NCI-H187 (cell line): ENCODE measurements around the gene ANGEL1.
A peak's percentile ranks its signal among the peaks of the same experiment; 100 is the strongest.

Source experiments
- DNase-seq, 2 experiments: peaks; one replicate each; lab custom pipeline; 2025; lab: John Stamatoyannopoulos, UW

Gene ANGEL1

DNA sequence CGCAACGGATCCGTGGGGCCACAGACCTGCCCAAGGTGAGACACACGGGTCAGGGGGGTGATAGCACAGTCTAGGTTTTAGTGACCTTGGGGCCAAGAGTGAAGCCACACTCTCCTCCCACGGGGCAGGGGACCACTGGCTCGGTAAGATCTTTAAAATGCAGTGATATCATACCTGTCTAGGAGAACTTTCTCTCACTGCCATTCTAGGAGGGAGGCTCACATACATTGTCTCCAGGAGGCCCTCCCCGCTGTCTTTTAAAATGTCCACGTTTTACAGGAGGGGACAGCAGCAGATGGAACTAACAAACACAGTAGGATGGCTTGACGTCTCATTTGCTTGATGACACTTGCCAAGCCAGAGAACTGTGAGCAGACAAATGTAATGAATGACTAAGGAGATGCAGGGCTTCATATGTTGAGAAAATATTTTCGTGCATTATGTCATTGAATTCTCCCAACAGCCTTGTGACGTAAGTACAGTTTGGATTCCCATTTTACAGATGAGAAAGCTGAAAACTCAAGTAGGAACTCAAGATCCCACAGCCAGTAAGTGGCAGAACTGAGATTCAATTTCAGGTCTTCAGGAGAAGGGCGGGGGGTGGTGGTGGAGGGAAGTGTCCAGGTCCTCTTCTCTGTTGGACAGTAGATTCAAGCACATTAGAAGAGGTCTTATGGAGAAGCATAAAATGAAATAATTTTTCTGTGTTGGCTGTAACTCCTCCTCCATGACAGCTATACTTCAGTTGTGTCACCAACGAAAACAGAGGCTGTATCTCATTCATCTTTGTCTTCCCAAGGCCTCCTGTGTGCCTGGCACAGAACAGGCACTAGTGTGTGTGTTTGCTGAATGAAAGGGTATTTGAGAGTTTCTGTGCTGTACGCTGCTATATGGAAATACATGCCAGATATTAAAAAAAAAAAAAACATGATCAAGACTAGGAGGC, 49.3 kb downstream of the ANGEL1 start:
- no peak for DNase-seq

DNA sequence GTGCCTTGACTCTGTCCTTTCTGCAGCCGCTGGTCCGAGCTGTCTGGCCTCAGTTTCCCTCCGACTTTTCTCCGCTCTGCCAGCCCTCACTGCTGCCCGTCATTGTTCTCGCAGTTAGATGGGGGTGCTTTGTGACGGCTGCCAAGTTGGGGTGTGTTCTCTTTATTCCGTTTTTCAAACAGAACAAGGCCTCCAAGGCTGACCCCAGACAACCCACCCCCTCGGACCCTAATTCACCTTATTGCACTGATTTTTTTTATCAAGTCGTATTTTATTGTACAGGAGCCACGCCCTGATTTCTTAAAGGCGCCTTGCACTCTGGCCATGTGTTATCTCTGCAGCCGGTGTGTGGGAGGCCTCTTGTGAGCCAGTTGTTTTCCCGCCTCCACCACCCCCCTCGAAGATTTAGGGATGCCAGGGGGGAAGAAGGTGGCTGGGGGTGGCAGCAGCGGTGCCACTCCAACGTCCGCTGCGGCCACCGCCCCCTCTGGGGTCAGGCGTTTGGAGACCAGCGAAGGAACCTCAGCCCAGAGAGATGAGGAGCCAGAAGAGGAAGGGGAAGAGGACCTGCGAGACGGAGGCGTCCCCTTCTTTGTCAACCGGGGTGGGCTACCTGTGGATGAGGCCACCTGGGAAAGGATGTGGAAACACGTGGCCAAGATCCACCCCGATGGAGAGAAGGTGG, 50.1 kb downstream of the ANGEL1 start:
- no peak for DNase-seq

- DNase-seq = no peak
Observed at GRCh38 chr14:76761960-76762410, 50.7 kb downstream of the ANGEL1 start.

DNA sequence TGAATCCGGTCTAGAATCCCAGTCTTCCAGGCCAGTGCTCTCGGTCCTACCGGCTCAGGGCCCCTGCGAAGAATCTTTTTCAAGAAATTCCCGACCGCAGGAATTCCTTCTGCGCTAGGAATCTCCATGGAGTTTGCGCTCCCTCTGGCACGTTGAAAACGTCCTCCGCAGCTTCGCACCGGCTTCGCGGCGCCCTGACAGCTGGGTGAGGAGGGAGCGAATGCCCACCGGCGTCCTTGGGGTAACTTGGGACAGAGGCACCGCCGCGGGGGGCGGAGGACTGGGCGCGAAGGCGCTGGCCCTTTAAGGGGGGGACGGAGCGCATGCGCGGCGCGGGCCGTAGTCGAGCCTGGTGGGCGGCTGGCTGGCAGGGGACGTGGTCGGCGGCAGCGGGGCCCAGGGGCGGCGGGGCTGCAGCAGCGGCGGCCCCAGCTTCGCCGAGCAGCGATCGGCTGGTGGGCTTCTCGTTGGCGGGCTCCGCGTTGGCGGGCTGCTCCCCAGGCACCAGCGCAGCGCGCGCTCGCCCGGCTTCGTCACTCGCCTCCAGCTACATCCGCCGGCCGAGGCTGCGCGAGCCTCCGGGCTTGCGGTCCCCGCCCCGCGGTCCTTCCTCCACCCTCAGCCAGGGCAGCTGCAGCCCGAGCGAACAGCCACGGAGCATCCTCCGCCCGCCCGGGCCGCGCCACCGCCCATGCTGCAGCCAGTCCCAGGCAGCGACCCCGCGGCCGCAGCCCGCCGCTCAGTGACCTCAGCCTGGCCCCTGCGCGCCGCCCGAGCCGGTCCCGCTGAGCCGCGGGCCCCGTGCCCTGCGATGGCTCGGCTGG, 51.3 kb downstream of the ANGEL1 start, which contains the start of gene VASH1:
TSS of gene VASH1 (plus strand) at position 333 of the 824 bp plus-strand sequence. CDS start 1,354 bp downstream, outside the sequence.
- DNase-seq = peak in 1 of 2 experiments; percentile 30

DNA sequence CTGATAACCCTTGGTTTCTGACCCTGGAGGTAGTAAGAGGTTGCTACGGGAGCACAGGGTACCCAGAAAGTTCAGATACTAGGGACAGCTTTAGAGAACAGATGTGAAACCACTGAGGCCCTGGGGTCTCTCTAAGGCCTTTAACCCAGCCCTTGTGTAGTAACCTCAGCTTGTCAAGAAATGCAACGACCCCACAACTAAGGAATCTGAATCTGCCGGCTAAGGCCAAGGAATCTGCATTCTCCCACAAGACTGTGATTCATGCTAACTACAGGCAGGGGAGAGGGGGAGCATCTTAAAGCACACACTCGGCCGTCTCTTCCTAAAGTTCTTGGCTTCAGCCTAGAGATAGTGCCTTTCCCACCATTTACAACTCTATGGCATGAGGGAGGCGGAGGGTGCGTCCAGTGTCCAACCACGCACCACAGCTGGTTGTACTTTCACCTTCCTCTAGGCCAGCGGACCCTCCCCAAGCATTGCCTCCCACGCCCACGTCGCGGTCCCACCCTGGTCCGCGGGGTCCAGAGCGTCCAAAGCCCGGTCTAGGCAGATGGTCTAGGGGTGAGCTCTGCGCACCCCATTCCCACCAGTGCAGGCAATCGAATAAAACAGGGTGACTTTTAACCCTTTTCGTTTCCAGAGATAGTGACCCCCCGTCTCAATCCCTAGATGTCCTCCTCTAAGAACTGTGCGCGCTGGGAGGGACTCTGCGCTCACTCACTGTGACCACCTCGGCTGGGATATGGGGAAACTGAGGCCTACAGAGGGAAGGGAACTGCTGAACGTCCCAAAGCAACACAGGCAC, 52.1 kb downstream of the ANGEL1 start:
- no peak for DNase-seq

- no peak for DNase-seq
Observed at GRCh38 chr14:76759589-76759988, 53.1 kb downstream of the ANGEL1 start.

GRCh38 chr14:76756371-76756750, 56.3 kb downstream of the ANGEL1 start:
- DNase-seq = no peak

DNA sequence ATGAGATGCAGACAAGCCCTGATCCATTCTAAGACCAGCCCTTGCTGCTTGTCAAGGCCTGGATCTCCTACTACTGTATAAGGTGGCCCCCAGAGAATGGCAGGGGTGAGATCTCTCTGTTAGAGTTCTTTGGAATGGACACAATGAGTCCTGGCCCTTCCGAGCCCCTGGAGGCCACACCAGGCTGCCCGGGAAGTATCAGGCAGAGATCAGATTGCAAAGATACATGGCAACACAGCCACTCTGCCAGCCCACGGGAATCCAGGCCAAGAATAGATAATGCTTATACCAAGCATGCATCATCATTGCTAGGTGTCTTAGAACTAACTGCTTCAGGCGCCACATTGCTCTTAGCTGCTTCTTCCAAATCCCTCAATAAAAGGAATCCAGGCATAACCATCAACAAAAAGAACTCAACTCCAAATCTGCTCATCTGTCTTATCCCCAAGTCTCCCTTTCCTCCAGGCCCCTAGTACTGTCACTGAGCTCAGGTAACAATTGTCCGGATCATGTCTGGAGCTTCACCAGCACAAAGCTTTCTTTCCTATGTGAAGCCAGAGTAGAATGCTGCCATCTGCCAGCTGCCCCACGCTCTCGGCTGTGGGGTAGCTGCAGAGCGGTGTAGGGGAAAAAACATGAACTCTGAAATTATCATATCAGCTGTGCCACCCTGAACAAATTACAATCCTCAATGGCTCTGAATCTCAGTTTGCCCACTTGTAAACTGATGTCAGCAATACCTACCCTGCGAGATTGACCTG, 56.9 kb downstream of the ANGEL1 start:
- DNase-seq = no peak

GRCh38 chr14:76754586-76754985, 58.1 kb downstream of the ANGEL1 start:
- DNase-seq = no peak

DNA sequence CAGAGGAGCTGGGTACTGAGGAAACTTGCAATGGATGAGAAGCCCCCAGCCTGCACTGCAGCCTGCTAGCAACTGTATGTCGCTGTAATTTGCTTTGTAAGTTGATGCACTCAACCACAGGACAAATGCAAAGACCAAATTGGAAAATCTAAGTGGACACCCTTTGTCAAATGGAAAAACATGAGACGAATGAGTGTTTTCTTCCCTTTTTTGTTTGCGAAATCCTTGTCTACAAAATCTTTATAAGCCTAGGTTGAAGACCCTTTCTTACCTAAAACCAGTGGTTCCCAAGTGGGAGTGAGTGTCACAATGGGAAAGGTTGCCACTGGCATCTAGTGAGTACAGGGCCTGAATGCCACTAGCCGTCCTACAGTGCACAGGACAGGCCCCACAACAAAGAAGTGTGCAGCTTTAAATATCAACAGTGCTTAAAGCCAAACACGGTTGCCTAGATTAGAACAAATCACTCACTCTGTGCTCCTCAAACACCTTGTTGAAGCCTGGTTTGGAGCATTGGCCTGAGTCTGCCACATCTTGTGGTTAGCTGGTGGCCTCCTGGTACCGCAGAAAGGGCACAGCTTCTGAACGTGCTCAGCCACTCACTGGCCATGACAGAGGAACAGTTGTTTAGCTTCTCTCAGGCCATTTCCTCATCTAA, 59.0 kb downstream of the ANGEL1 start:
- no peak for DNase-seq

DNA sequence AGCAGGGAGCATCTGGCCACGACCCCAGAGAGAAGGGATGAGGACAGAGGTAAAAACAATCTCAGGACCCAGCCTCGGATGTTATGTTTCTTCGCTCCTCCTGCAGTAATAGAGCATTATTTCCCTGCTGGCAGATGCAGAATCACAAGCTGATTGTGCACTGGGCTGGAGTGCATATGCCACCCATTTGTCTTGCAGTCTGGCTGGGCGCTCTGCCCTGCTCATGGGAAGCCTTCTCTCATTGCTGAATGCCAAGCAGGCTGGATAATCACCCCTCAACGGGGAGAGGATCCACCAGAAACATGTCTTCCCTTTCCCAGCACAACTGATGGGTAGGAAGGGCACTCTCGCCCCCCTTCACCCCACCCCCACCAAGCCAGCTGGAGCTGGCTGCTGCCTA, 59.9 kb downstream of the ANGEL1 start:
- DNase-seq = no peak

GRCh38 chr14:76742966-76743365, 69.7 kb downstream of the ANGEL1 start:
- no peak for DNase-seq

DNA sequence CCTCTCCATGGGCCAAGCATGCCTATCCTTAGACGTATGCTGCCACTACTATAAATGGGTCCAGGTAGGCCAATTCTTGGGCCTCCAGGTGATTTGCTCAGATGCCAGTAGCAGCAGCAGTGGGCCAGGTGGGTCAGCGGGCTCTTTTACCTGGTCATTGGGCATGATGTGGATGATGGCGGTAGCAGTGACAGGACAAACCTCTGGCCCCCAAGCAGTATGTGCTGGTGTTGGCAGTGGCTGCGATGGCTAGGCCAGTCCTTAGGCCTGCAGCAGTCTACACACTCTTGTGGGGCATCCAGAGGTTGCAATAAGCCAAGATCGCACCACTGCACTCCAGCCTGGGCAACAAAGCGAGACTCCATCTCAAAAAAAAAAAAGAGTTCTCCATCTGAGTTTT, 70.5 kb downstream of the ANGEL1 start:
- no peak for DNase-seq

DNA sequence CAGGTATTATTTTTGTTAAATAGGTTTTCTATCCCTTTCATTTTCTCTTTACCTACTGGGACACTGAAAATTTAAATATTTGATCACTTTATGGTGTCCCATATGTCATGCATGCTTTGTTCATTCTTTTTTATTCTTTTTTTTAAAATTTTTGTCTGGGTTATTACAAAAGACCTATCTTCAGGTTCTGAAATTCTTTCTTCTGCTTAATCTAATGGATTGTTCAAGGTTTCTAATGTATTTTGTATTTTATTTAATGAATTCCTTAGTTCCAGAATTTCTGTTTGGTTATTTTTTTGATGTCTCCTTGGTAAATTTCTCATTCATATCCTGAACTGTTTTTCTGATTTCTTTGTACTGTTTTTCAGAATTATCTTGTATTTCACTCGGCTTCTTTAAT, 71.6 kb downstream of the ANGEL1 start:
- no peak for DNase-seq
